HEK293 (cell line): ENCODE results near the gene BCL2.
A peak's percentile ranks its signal among the peaks of the same experiment; 100 is the strongest.

Experiments used
- CTCF ChIA-PET: fragments of 350-600 bp; formaldehyde crosslinking; extraction: SDS; loops from one replicate; lab custom pipeline; 2021; ENCODE audit warnings: antibody characterized with exemption; lab: Yijun Ruan, JAX
- POLR2A ChIA-PET: fragments of 300-600 bp; formaldehyde crosslinking; extraction: SDS; loops from one replicate; lab custom pipeline; 2020; ENCODE audit warnings: antibody characterized with exemption, inconsistent platforms; lab: Yijun Ruan, JAX
- H3K27ac ChIP-seq: fragments of 200-500 bp; sonication (Bioruptor generic); 2 replicates; pipeline ENCODE4 v1.5.1; 2014; ENCODE audit warnings: low read depth, low read length, control low read depth, inconsistent platforms; ENCODE audit errors: extremely low read depth
- H3K36me3 ChIP-seq, 2 experiments: fragments of 200-500 bp in 1 of 2; sonication (Bioruptor generic) in 1 of 2; 1 replicate in 1 of 2; 2 replicates in 1 of 2; pipeline ENCODE4 v1.5.1; 2014 to 2017; ENCODE audit warnings: inconsistent platforms in 2 of 2, low read length in 2 of 2; ENCODE audit not compliant: control insufficient read depth in 2 of 2, insufficient read depth in 1 of 2
- H3K4me1 ChIP-seq: fragments of 200-500 bp; sonication (Bioruptor generic); 2 replicates; pipeline ENCODE4 v1.5.1; 2014; ENCODE audit warnings: mild to moderate bottlenecking, low read length, inconsistent platforms; ENCODE audit not compliant: control insufficient read depth, insufficient read depth
- H3K4me3 ChIP-seq: 2 replicates; pipeline ENCODE4 v1.5.1; 2011; ENCODE audit warnings: low read depth, mild to moderate bottlenecking, control low read depth, low read length, moderate library complexity
- H3K9me3 ChIP-seq: fragments of 200-500 bp; sonication (Bioruptor generic); 2 replicates; pipeline ENCODE4 v1.5.1; 2014; ENCODE audit warnings: low read depth, low read length, inconsistent platforms; ENCODE audit not compliant: control insufficient read depth, insufficient read depth
- CTCF ChIP-seq: fragments of 450-650 bp; formaldehyde crosslinking; IDR thresholded peaks from 2 replicates; pipeline ENCODE4 v1.5.1; 2016; ENCODE audit warnings: missing biosample characterization, missing genetic modification characterization
- GLIS1 ChIP-seq: fragments of 450-650 bp; formaldehyde crosslinking; IDR thresholded peaks from 2 replicates; pipeline ENCODE4 v1.5.1; 2016; ENCODE audit warnings: missing biosample characterization, missing genetic modification characterization
- MYNN ChIP-seq: fragments of 450-650 bp; formaldehyde crosslinking; IDR thresholded peaks from 2 replicates; pipeline ENCODE4 v1.5.1; 2016; ENCODE audit warnings: missing biosample characterization, missing genetic modification characterization, borderline replicate concordance
- RBAK ChIP-seq: fragments of 450-650 bp; formaldehyde crosslinking; IDR thresholded peaks from 2 replicates; pipeline ENCODE4 v1.5.1; 2016; ENCODE audit warnings: missing biosample characterization, missing genetic modification characterization
- SP3 ChIP-seq: fragments of 450-650 bp; formaldehyde crosslinking; IDR thresholded peaks from 2 replicates; pipeline ENCODE4 v1.5.1; 2016; ENCODE audit warnings: missing biosample characterization, missing genetic modification characterization
- SP7 ChIP-seq: fragments of 450-650 bp; formaldehyde crosslinking; IDR thresholded peaks from 2 replicates; pipeline ENCODE4 v1.5.1; 2016; ENCODE audit warnings: missing biosample characterization, missing genetic modification characterization
- WT1 ChIP-seq: fragments of 450-650 bp; formaldehyde crosslinking; IDR thresholded peaks from 2 replicates; pipeline ENCODE4 v1.5.1; 2016; ENCODE audit warnings: missing biosample characterization, missing genetic modification characterization
- ZBTB44 ChIP-seq: fragments of 450-650 bp; IDR thresholded peaks from 2 replicates; pipeline ENCODE4 v1.5.1; 2018; ENCODE audit warnings: missing biosample characterization, mild to moderate bottlenecking, missing genetic modification characterization
- ZNF10 ChIP-seq: fragments of 450-650 bp; formaldehyde crosslinking; IDR thresholded peaks from 2 replicates; pipeline ENCODE4 v1.5.1; 2017; ENCODE audit warnings: missing biosample characterization, missing genetic modification characterization
- ZNF133 ChIP-seq: fragments of 450-650 bp; formaldehyde crosslinking; IDR thresholded peaks from 2 replicates; pipeline ENCODE4 v1.5.1; 2016; ENCODE audit warnings: missing biosample characterization, missing genetic modification characterization
- ZNF146 ChIP-seq: fragments of 450-650 bp; formaldehyde crosslinking; IDR thresholded peaks from 2 replicates; pipeline ENCODE4 v1.5.1; 2016; ENCODE audit warnings: missing biosample characterization, missing genetic modification characterization
- ZNF19 ChIP-seq: fragments of 450-650 bp; formaldehyde crosslinking; IDR thresholded peaks from 2 replicates; pipeline ENCODE4; 2016; ENCODE audit warnings: missing biosample characterization, missing genetic modification characterization, low read depth
- ZNF214 ChIP-seq: fragments of 450-650 bp; formaldehyde crosslinking; IDR thresholded peaks from 2 replicates; pipeline ENCODE4 v1.5.1; 2017; ENCODE audit warnings: missing biosample characterization, mild to moderate bottlenecking, missing genetic modification characterization, borderline replicate concordance
- ZNF366 ChIP-seq: fragments of 450-650 bp; formaldehyde crosslinking; conservative IDR thresholded peaks from 2 replicates; pipeline ENCODE4 v1.5.1; 2016; ENCODE audit warnings: missing biosample characterization, missing genetic modification characterization
- ZNF544 ChIP-seq: fragments of 450-650 bp; formaldehyde crosslinking; IDR thresholded peaks from 2 replicates; pipeline ENCODE4 v1.5.0; 2017; ENCODE audit warnings: missing biosample characterization, missing genetic modification characterization
- ZNF660 ChIP-seq: fragments of 450-650 bp; IDR thresholded peaks from 2 replicates; pipeline ENCODE4 v1.5.1; 2018; ENCODE audit warnings: missing biosample characterization, mild to moderate bottlenecking, missing genetic modification characterization
- ZNF785 ChIP-seq: fragments of 450-650 bp; formaldehyde crosslinking; IDR thresholded peaks from 2 replicates; pipeline ENCODE4 v1.5.1; 2016; ENCODE audit warnings: missing biosample characterization, missing genetic modification characterization
- ZNF792 ChIP-seq: fragments of 450-650 bp; formaldehyde crosslinking; IDR thresholded peaks from 2 replicates; pipeline ENCODE4 v1.5.1; 2016; ENCODE audit warnings: missing biosample characterization, missing genetic modification characterization
- ZSCAN5A ChIP-seq: fragments of 450-650 bp; formaldehyde crosslinking; IDR thresholded peaks from 2 replicates; pipeline ENCODE4 v1.5.1; 2016; ENCODE audit warnings: missing biosample characterization, missing genetic modification characterization
- TF ChIP-seq, protein P1 (sequence below): fragments of 450-650 bp; formaldehyde crosslinking; IDR thresholded peaks from 2 replicates; pipeline ENCODE4 v1.5.1; 2017; ENCODE audit warnings: missing biosample characterization, missing genetic modification characterization
- TF ChIP-seq, protein P2 (sequence below): fragments of 450-650 bp; formaldehyde crosslinking; IDR thresholded peaks from 2 replicates; pipeline ENCODE4 v1.5.1; 2017; ENCODE audit warnings: missing biosample characterization, missing genetic modification characterization
- TF ChIP-seq, protein P3 (sequence below): fragments of 450-650 bp; formaldehyde crosslinking; IDR thresholded peaks from 2 replicates; pipeline ENCODE4 v1.5.1; 2016; ENCODE audit warnings: missing biosample characterization, missing genetic modification characterization

The BCL2 gene

DNA sequence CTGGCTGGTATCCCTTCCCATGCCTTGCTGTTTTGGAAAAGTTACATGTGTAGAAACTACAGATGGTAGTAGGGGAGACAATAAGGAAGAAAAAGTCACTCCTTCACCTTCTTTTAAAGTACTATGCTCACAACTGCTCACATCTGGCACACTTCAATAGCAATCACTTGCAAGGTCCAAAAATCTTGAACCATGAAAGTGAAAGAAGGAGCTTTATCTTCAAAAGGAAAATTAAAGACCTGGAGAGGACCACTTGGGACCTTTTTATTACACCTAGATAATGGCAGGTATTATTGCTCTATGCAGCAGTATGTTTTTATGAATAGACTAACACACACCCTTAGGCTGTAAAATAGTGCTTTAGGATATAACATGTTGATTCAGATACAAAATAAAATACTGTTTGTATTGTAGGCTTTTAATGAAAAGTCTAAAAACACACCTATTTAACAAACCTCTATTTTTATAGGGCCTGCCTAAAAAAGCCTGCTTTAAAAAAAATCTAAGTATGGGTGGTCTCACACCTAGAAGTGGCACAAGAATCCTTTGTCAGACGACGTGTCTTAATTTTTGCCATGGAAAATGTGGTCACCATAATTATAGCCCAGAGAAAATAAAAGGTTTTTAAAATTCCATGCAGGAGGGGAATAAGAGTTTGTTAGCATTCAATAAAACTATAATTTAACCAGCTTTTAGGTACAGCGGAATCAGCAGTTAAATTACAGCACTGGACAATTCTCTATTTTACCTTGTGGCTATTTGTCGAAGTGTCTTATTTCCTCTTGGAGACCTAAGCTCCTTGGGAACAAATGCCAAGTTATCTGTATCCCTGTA, 124.0 kb downstream of the BCL2 start:
- H3K27ac ChIP-seq = no peak overlapping the region
- TF ChIP-seq RBAK (tag by site-specific recombination) (no peak), SP7 (tag by site-specific recombination) (peak; percentile 89)
- TF ChIP-seq, protein P1, sequence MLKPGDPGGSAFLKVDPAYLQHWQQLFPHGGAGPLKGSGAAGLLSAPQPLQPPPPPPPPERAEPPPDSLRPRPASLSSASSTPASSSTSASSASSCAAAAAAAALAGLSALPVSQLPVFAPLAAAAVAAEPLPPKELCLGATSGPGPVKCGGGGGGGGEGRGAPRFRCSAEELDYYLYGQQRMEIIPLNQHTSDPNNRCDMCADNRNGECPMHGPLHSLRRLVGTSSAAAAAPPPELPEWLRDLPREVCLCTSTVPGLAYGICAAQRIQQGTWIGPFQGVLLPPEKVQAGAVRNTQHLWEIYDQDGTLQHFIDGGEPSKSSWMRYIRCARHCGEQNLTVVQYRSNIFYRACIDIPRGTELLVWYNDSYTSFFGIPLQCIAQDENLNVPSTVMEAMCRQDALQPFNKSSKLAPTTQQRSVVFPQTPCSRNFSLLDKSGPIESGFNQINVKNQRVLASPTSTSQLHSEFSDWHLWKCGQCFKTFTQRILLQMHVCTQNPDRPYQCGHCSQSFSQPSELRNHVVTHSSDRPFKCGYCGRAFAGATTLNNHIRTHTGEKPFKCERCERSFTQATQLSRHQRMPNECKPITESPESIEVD = peak; percentile 53; the same call in 1 of the 2 replicates
- POLR2A ChIA-PET = no interaction called here
- CTCF ChIA-PET = interaction anchor here (0.6 to 1.3 kb wide), 3 partner anchors 40 to 122 kb away, joined by 3 read pairs; no protein-coding TSS in a partner anchor
- H3K36me3 ChIP-seq = no peaks in the 10 kb centered on the region
- H3K9me3 ChIP-seq = no peaks in the 10 kb centered on the region
- peaks cover 10% of the 10 kb centered on the region for H3K4me1 ChIP-seq
- no peak overlapping the region for H3K4me3 ChIP-seq

DNA sequence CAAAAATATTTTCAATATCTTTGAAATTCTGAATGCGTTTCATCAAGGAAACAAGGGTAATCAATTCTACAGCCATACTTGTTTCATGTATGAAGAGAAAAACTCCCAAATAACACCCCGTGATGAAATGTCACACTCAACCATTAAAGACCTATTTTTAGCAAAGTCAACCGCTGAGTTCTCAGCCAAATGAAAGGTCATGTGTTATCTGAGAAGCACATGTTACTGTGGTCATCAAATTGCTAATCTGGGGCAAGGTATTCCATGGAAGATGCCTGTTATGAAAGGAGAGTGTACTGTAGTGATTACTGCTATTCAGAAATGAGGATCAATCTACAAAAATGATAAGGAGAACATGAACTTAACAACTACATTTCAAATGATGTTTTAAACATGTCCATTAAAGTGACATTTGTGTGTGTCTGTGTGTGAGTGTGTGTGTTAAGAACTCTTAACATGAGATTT, 126.7 kb downstream of the BCL2 start:
- Histone ChIP-seq H3K4me1 (peaks cover 33% of the 10 kb centered on the region), H3K36me3 (no peaks in the 10 kb centered on the region), H3K9me3 (no peaks in the 10 kb centered on the region), H3K4me3 (no peak overlapping the region), H3K27ac (no peak overlapping the region)
- ChIA-PET CTCF (no interaction called here), POLR2A (no interaction called here)
- TF ChIP-seq GLIS1 (tag by site-specific recombination) = no peak
- TF ChIP-seq ZBTB44 (tag by site-specific recombination) = no peak
- TF ChIP-seq ZNF544 (tag by site-specific recombination) = no peak
- TF ChIP-seq ZNF785 = no peak
- TF ChIP-seq ZNF133 (tag by site-specific recombination) = no peak
- no peak for TF ChIP-seq ZNF10 (tag by site-specific recombination)
- TF ChIP-seq ZNF792 (tag by site-specific recombination) = no peak
- TF ChIP-seq, protein P2, sequence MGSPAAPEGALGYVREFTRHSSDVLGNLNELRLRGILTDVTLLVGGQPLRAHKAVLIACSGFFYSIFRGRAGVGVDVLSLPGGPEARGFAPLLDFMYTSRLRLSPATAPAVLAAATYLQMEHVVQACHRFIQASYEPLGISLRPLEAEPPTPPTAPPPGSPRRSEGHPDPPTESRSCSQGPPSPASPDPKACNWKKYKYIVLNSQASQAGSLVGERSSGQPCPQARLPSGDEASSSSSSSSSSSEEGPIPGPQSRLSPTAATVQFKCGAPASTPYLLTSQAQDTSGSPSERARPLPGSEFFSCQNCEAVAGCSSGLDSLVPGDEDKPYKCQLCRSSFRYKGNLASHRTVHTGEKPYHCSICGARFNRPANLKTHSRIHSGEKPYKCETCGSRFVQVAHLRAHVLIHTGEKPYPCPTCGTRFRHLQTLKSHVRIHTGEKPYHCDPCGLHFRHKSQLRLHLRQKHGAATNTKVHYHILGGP (tag by site-specific recombination) = no peak
- TF ChIP-seq, protein P3, sequence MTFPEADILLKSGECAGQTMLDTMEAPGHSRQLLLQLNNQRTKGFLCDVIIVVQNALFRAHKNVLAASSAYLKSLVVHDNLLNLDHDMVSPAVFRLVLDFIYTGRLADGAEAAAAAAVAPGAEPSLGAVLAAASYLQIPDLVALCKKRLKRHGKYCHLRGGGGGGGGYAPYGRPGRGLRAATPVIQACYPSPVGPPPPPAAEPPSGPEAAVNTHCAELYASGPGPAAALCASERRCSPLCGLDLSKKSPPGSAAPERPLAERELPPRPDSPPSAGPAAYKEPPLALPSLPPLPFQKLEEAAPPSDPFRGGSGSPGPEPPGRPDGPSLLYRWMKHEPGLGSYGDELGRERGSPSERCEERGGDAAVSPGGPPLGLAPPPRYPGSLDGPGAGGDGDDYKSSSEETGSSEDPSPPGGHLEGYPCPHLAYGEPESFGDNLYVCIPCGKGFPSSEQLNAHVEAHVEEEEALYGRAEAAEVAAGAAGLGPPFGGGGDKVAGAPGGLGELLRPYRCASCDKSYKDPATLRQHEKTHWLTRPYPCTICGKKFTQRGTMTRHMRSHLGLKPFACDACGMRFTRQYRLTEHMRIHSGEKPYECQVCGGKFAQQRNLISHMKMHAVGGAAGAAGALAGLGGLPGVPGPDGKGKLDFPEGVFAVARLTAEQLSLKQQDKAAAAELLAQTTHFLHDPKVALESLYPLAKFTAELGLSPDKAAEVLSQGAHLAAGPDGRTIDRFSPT = 0 out of 2 replicates have a peak, but pooled peaks have one; percentile 26
- TF ChIP-seq WT1 (tag by site-specific recombination) = peak; percentile 81
- TF ChIP-seq MYNN = no peak
- TF ChIP-seq SP3 = peak; percentile 15; the same call in 1 of the 2 replicates
- TF ChIP-seq ZNF660 = no peak
- no peak for TF ChIP-seq ZNF19 (tag by site-specific recombination)
- TF ChIP-seq SP7 (tag by site-specific recombination) = peak; percentile 51; the same call in 1 of the 2 replicates
- peak; percentile 49 for TF ChIP-seq ZNF366 (tag by site-specific recombination)
- TF ChIP-seq ZSCAN5A (tag by site-specific recombination) = no peak
- TF ChIP-seq ZNF146 (tag by site-specific recombination) = no peak
- TF ChIP-seq ZNF214 = no peak
- no peak for TF ChIP-seq CTCF (tag by site-specific recombination)
